ENCODE measurements around the gene MANSC4. TPM values are rescaled to one million over a fixed set of nuclear protein-coding genes. Genes with fewer than 3 reads are reported as not detected.
"Not testable (repeated sequence)": the region's sequence is repeated elsewhere in the genome, so short reads cannot be mapped to it uniquely, and the experiment has no call there.

Gene MANSC4
- total RNA-seq, 1 experiment from 2014 or later = not detected

DNA sequence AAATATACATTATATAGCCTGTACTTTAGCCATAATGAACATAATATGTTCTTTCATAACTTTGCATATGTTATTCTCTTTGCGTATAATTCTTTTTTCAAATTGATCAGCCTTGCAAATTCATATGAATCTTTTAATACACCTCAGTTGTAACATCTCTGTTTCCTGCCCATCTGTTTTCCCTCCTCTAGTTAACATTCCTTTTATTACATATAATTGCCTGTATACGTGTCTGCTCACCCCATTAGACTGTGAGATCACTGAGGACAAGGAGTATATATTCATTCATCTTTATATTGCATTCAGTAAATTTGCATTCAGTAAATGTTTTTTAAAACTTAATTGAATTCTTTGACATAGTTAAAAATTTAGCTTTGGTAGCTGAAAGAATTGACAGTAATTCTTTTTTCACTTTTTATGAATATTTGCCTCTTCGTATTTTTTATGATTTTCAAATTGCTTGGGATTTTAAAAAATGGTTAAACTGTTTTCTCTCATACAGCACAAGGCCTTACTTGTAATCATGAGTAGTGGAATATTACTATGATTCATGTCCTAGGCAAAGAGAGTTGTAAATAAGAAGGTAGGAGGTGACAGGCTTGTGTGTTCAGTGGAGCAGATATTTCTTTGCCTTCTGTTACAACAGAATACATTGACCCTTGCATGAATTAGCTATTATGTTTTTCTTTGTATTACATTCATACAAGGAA is 32.8 kb downstream of the MANSC4 start:
- TF ChIP-seq POLR2AphosphoS5 (IDR thresholded peaks at IDR 0.05; ENCODE audit: low read depth, low read length) (no peak), SIN3A (IDR thresholded peaks at IDR 0.05; ENCODE audit: borderline replicate concordance, insufficient read depth, low read depth, low read length) (no peak), TCF7L2 (IDR thresholded peaks at IDR 0.05; ENCODE audit: low read depth, low read length) (no peak)
- TF ChIP-seq, protein P1, sequence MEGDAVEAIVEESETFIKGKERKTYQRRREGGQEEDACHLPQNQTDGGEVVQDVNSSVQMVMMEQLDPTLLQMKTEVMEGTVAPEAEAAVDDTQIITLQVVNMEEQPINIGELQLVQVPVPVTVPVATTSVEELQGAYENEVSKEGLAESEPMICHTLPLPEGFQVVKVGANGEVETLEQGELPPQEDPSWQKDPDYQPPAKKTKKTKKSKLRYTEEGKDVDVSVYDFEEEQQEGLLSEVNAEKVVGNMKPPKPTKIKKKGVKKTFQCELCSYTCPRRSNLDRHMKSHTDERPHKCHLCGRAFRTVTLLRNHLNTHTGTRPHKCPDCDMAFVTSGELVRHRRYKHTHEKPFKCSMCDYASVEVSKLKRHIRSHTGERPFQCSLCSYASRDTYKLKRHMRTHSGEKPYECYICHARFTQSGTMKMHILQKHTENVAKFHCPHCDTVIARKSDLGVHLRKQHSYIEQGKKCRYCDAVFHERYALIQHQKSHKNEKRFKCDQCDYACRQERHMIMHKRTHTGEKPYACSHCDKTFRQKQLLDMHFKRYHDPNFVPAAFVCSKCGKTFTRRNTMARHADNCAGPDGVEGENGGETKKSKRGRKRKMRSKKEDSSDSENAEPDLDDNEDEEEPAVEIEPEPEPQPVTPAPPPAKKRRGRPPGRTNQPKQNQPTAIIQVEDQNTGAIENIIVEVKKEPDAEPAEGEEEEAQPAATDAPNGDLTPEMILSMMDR (IDR thresholded peaks at IDR 0.05) = no peak
- TF ChIP-seq, protein P2, sequence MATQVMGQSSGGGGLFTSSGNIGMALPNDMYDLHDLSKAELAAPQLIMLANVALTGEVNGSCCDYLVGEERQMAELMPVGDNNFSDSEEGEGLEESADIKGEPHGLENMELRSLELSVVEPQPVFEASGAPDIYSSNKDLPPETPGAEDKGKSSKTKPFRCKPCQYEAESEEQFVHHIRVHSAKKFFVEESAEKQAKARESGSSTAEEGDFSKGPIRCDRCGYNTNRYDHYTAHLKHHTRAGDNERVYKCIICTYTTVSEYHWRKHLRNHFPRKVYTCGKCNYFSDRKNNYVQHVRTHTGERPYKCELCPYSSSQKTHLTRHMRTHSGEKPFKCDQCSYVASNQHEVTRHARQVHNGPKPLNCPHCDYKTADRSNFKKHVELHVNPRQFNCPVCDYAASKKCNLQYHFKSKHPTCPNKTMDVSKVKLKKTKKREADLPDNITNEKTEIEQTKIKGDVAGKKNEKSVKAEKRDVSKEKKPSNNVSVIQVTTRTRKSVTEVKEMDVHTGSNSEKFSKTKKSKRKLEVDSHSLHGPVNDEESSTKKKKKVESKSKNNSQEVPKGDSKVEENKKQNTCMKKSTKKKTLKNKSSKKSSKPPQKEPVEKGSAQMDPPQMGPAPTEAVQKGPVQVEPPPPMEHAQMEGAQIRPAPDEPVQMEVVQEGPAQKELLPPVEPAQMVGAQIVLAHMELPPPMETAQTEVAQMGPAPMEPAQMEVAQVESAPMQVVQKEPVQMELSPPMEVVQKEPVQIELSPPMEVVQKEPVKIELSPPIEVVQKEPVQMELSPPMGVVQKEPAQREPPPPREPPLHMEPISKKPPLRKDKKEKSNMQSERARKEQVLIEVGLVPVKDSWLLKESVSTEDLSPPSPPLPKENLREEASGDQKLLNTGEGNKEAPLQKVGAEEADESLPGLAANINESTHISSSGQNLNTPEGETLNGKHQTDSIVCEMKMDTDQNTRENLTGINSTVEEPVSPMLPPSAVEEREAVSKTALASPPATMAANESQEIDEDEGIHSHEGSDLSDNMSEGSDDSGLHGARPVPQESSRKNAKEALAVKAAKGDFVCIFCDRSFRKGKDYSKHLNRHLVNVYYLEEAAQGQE (IDR thresholded peaks at IDR 0.05; ENCODE audit: insufficient read depth in 1 of 2, low read depth in 2 of 2, low read length in 1 of 2) = no peak
- Histone ChIP-seq H3K36me3 (ENCODE audit: control insufficient read depth, insufficient read depth, low read length) (peaks cover 3% of the 10 kb centered on the region), H3K4me1 (ENCODE audit: control insufficient read depth, insufficient read depth, low read length) (peaks cover 13% of the 10 kb centered on the region), H3K4me3 (ENCODE audit: low read depth in 2 of 2, low read length in 2 of 2) (no peak overlapping the region), H3K9me3 (ENCODE audit: control insufficient read depth, insufficient read depth, low read depth, low read length) (no peaks in the 10 kb centered on the region), H3K27me3 (ENCODE audit: control insufficient read depth, insufficient read depth, low read length) (no peaks in the 10 kb centered on the region), H3K27ac (ENCODE audit: low read length) (peak overlapping the region; percentile 24; the same call in 1 of the 2 replicates)
- ChIA-PET POLR2A (no interaction called here), CTCF (interaction anchor here (0.6 kb wide), 1 partner anchor 9 kb away, joined by 3 read pairs; no protein-coding TSS in a partner anchor)
- BruUV-seq (replicated peaks) = no TSS peak
- DNase-seq (ENCODE audit: low read depth, low spot score) (no peak), ATAC-seq (peak; percentile 89)
- in situ Hi-C loops (cut with HindIII; ENCODE audit: low pct_unique_long_range_greater_than_20kb, low sequenced_read_pairs) = no loop called here
- intact Hi-C loops (cut with micrococcal nuclease; ENCODE audit: unreplicated experiment) = no loop called here

DNA sequence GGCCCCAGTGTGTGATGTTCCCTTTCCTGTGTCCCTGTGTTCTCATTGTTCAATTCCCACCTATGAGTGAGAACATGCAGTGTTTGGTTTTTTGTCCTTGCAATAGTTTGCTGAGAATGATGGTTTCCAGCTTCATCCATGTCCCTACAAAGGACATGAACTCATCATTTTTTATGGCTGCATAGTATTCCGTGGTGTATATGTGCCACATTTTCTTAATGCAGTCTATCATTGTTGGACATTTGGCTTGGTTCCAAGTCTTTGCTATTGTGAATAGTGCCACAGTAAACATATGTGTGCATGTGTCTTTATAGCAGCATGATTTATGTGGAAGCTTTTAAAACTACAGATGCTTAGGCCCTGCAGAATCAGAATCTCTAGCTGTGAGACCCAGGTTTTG is 34.3 kb downstream of the MANSC4 start:
- intact Hi-C loops (cut with micrococcal nuclease; ENCODE audit: unreplicated experiment); BruUV-seq (replicated peaks); POLR2A ChIA-PET; DNase-seq (ENCODE audit: low read depth, low spot score); H3K9me3 ChIP-seq (ENCODE audit: control insufficient read depth, insufficient read depth, low read depth, low read length); H3K4me3 ChIP-seq (ENCODE audit: low read depth in 2 of 2, low read length in 2 of 2); ATAC-seq; H3K27me3 ChIP-seq (ENCODE audit: control insufficient read depth, insufficient read depth, low read length); CTCF ChIA-PET; H3K36me3 ChIP-seq (ENCODE audit: control insufficient read depth, insufficient read depth, low read length); in situ Hi-C loops (cut with HindIII; ENCODE audit: low pct_unique_long_range_greater_than_20kb, low sequenced_read_pairs); H3K27ac ChIP-seq (ENCODE audit: low read length): not testable (repeated sequence)
- peaks cover 13% of the 10 kb centered on the region for H3K4me1 ChIP-seq (ENCODE audit: control insufficient read depth, insufficient read depth, low read length)

DNA sequence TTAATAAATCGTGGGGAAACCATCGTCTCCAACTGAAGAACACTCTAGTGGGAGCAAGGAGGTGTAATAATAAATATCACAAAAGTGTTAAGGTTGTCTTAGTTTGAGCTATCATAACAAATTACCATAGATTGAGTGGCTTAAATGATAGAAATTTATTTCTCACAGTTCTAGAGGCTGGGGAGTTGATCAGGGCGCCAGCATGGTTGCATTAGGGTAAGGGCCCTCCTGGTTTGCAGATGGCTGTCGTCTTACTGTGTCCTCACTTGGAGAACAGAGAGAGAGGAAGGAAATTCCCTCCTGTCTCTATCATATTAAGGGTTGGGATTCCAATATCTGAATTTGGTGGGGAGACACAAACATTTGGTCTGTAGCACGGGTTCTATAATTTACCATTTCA is 36.4 kb downstream of the MANSC4 start:
- POLR2A ChIA-PET = no interaction called here

DNA sequence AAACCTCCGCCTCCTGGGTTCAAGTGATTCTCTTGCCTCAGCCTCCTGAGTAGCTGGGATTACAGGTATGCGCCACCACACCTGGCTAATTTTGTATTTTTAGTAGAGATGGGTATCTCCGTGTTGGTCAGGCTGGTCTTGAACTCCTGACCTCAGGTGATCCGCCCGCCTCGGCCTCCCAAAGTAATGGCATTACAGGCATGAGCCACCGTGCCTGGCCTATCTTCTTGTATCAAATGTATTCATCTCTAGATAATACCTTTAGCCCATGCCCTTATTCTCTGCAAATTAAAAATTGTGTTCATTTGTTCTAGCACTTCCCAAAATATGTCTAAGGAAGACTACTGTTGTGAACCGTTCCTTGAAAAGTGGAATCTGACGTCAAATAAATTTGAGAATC is 45.7 kb downstream of the MANSC4 start:
- BruUV-seq (replicated peaks); ATAC-seq; H3K27me3 ChIP-seq (ENCODE audit: control insufficient read depth, insufficient read depth, low read length); in situ Hi-C loops (cut with HindIII; ENCODE audit: low pct_unique_long_range_greater_than_20kb, low sequenced_read_pairs); H3K4me1 ChIP-seq (ENCODE audit: control insufficient read depth, insufficient read depth, low read length); DNase-seq (ENCODE audit: low read depth, low spot score); H3K27ac ChIP-seq (ENCODE audit: low read length); intact Hi-C loops (cut with micrococcal nuclease; ENCODE audit: unreplicated experiment); H3K9me3 ChIP-seq (ENCODE audit: control insufficient read depth, insufficient read depth, low read depth, low read length); H3K4me3 ChIP-seq (ENCODE audit: low read depth in 2 of 2, low read length in 2 of 2); CTCF ChIA-PET: not testable (repeated sequence)
- POLR2A ChIA-PET = interaction anchor here (0.5 to 0.7 kb wide), 2 partner anchors 25 to 228 kb away, joined by 4 to 12 read pairs; no protein-coding TSS in a partner anchor
- peaks cover 20% of the 10 kb centered on the region for H3K36me3 ChIP-seq (ENCODE audit: control insufficient read depth, insufficient read depth, low read length)

More for the DNA sequence above, 36.4 kb downstream of the MANSC4 start:
- TF ChIP-seq, protein P2 (IDR thresholded peaks at IDR 0.05; ENCODE audit: insufficient read depth in 1 of 2, low read depth in 2 of 2, low read length in 1 of 2) = no peak
- no peak for TF ChIP-seq SIN3A (IDR thresholded peaks at IDR 0.05; ENCODE audit: borderline replicate concordance, insufficient read depth, low read depth, low read length)
- Histone ChIP-seq H3K9me3 (ENCODE audit: control insufficient read depth, insufficient read depth, low read depth, low read length) (no peaks in the 10 kb centered on the region), H3K4me1 (ENCODE audit: control insufficient read depth, insufficient read depth, low read length) (peaks cover 13% of the 10 kb centered on the region), H3K27me3 (ENCODE audit: control insufficient read depth, insufficient read depth, low read length) (no peaks in the 10 kb centered on the region), H3K4me3 (ENCODE audit: low read depth in 2 of 2, low read length in 2 of 2) (no peak overlapping the region), H3K27ac (ENCODE audit: low read length) (no peak overlapping the region), H3K36me3 (ENCODE audit: control insufficient read depth, insufficient read depth, low read length) (peaks cover 9% of the 10 kb centered on the region)
- ATAC-seq = no peak
- CTCF ChIA-PET = no interaction called here
- no peak for DNase-seq (ENCODE audit: low read depth, low spot score)
- intact Hi-C loops (cut with micrococcal nuclease; ENCODE audit: unreplicated experiment) (no loop called here), in situ Hi-C loops (cut with HindIII; ENCODE audit: low pct_unique_long_range_greater_than_20kb, low sequenced_read_pairs) (no loop called here)
- no TSS peak for BruUV-seq (replicated peaks)
